ENCODE results near the gene XXYLT1.

- TF ChIP-seq, protein P1, sequence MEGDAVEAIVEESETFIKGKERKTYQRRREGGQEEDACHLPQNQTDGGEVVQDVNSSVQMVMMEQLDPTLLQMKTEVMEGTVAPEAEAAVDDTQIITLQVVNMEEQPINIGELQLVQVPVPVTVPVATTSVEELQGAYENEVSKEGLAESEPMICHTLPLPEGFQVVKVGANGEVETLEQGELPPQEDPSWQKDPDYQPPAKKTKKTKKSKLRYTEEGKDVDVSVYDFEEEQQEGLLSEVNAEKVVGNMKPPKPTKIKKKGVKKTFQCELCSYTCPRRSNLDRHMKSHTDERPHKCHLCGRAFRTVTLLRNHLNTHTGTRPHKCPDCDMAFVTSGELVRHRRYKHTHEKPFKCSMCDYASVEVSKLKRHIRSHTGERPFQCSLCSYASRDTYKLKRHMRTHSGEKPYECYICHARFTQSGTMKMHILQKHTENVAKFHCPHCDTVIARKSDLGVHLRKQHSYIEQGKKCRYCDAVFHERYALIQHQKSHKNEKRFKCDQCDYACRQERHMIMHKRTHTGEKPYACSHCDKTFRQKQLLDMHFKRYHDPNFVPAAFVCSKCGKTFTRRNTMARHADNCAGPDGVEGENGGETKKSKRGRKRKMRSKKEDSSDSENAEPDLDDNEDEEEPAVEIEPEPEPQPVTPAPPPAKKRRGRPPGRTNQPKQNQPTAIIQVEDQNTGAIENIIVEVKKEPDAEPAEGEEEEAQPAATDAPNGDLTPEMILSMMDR (optimal IDR thresholded peaks at IDR 0.05 in 1 of 3, IDR thresholded peaks at IDR 0.05 in 1 of 3, conservative IDR thresholded peaks at IDR 0.05 in 1 of 3; ENCODE audit: extremely low read depth in 1 of 3, insufficient read depth in 2 of 3, low read length in 3 of 3), result no peak
- no peak for TF ChIP-seq EZH2 (IDR thresholded peaks at IDR 0.05; ENCODE audit: low read length)
Observed at GRCh38 chr3:195111319-195111705, 159.6 kb downstream of the XXYLT1 start.
